ENCODE results near the gene FBN2.

Gene FBN2

GRCh38 chr5:128384068-128384467, 154.0 kb downstream of the FBN2 start:
- peaks cover 7% of the 10 kb centered on the region for H3K27me3 ChIP-seq (ENCODE audit: control insufficient read depth, insufficient read depth, low read length)
- H3K9ac ChIP-seq (ENCODE audit: low read depth, low read length) = no peak overlapping the region
- no peaks in the 10 kb centered on the region for H3K9me3 ChIP-seq (ENCODE audit: control insufficient read depth, insufficient read depth, low read length)
- no peaks in the 10 kb centered on the region for H3K4me1 ChIP-seq (ENCODE audit: control insufficient read depth, insufficient read depth, low read length)
- no peak overlapping the region for H3K4me3 ChIP-seq (ENCODE audit: low read depth, low read length)
- H3K36me3 ChIP-seq (ENCODE audit: control insufficient read depth, insufficient read depth, low read length) = no peaks in the 10 kb centered on the region

- Histone ChIP-seq H3K27me3 (ENCODE audit: control insufficient read depth, insufficient read depth, low read length) (no peaks in the 10 kb centered on the region), H3K4me3 (ENCODE audit: low read depth, low read length) (no peak overlapping the region), H3K4me1 (ENCODE audit: control insufficient read depth, insufficient read depth, low read length) (no peaks in the 10 kb centered on the region), H3K9ac (ENCODE audit: low read depth, low read length) (no peak overlapping the region), H3K36me3 (ENCODE audit: control insufficient read depth, insufficient read depth, low read length) (no peaks in the 10 kb centered on the region), H3K9me3 (ENCODE audit: control insufficient read depth, insufficient read depth, low read length) (no peaks in the 10 kb centered on the region)
These were observed 157.7 kb downstream of the FBN2 start for GRCh38 chr5:128380337-128380736.

GRCh38 chr5:128378632-128379031, 159.4 kb downstream of the FBN2 start:
- Histone ChIP-seq H3K9me3 (ENCODE audit: control insufficient read depth, insufficient read depth, low read length) (no peaks in the 10 kb centered on the region), H3K4me1 (ENCODE audit: control insufficient read depth, insufficient read depth, low read length) (no peaks in the 10 kb centered on the region), H3K27me3 (ENCODE audit: control insufficient read depth, insufficient read depth, low read length) (no peaks in the 10 kb centered on the region), H3K9ac (ENCODE audit: low read depth, low read length) (no peak overlapping the region), H3K4me3 (ENCODE audit: low read depth, low read length) (no peak overlapping the region), H3K36me3 (ENCODE audit: control insufficient read depth, insufficient read depth, low read length) (no peaks in the 10 kb centered on the region)

GRCh38 chr5:128378196-128378595, 159.8 kb downstream of the FBN2 start:
- H3K36me3 ChIP-seq (ENCODE audit: control insufficient read depth, insufficient read depth, low read length) = no peaks in the 10 kb centered on the region
- no peaks in the 10 kb centered on the region for H3K27me3 ChIP-seq (ENCODE audit: control insufficient read depth, insufficient read depth, low read length)
- H3K4me3 ChIP-seq (ENCODE audit: low read depth, low read length) = no peak overlapping the region
- no peak overlapping the region for H3K9ac ChIP-seq (ENCODE audit: low read depth, low read length)
- no peaks in the 10 kb centered on the region for H3K4me1 ChIP-seq (ENCODE audit: control insufficient read depth, insufficient read depth, low read length)
- no peaks in the 10 kb centered on the region for H3K9me3 ChIP-seq (ENCODE audit: control insufficient read depth, insufficient read depth, low read length)

GRCh38 chr5:128376577-128376976, 161.5 kb downstream of the FBN2 start:
- no peaks in the 10 kb centered on the region for H3K9me3 ChIP-seq (ENCODE audit: control insufficient read depth, insufficient read depth, low read length)
- no peak overlapping the region for H3K4me3 ChIP-seq (ENCODE audit: low read depth, low read length)
- no peaks in the 10 kb centered on the region for H3K27me3 ChIP-seq (ENCODE audit: control insufficient read depth, insufficient read depth, low read length)
- H3K4me1 ChIP-seq (ENCODE audit: control insufficient read depth, insufficient read depth, low read length) = no peaks in the 10 kb centered on the region
- H3K36me3 ChIP-seq (ENCODE audit: control insufficient read depth, insufficient read depth, low read length) = no peaks in the 10 kb centered on the region
- no peak overlapping the region for H3K9ac ChIP-seq (ENCODE audit: low read depth, low read length)

GRCh38 chr5:128366147-128366546, 171.9 kb downstream of the FBN2 start:
- Histone ChIP-seq H3K4me1 (ENCODE audit: control insufficient read depth, insufficient read depth, low read length) (no peaks in the 10 kb centered on the region), H3K4me3 (ENCODE audit: low read depth, low read length) (no peak overlapping the region), H3K9me3 (ENCODE audit: control insufficient read depth, insufficient read depth, low read length) (no peaks in the 10 kb centered on the region), H3K36me3 (ENCODE audit: control insufficient read depth, insufficient read depth, low read length) (no peaks in the 10 kb centered on the region), H3K9ac (ENCODE audit: low read depth, low read length) (no peak overlapping the region), H3K27me3 (ENCODE audit: control insufficient read depth, insufficient read depth, low read length) (no peaks in the 10 kb centered on the region)

- Histone ChIP-seq H3K4me3 (ENCODE audit: low read depth, low read length) (no peak overlapping the region), H3K9me3 (ENCODE audit: control insufficient read depth, insufficient read depth, low read length) (no peaks in the 10 kb centered on the region), H3K27me3 (ENCODE audit: control insufficient read depth, insufficient read depth, low read length) (no peaks in the 10 kb centered on the region), H3K36me3 (ENCODE audit: control insufficient read depth, insufficient read depth, low read length) (no peaks in the 10 kb centered on the region), H3K4me1 (ENCODE audit: control insufficient read depth, insufficient read depth, low read length) (no peaks in the 10 kb centered on the region), H3K9ac (ENCODE audit: low read depth, low read length) (no peak overlapping the region)
These were observed 175.7 kb downstream of the FBN2 start for GRCh38 chr5:128362370-128362769.

GRCh38 chr5:128358826-128359225, 179.2 kb downstream of the FBN2 start:
- Histone ChIP-seq H3K36me3 (ENCODE audit: control insufficient read depth, insufficient read depth, low read length) (no peaks in the 10 kb centered on the region), H3K4me1 (ENCODE audit: control insufficient read depth, insufficient read depth, low read length) (no peaks in the 10 kb centered on the region), H3K9me3 (ENCODE audit: control insufficient read depth, insufficient read depth, low read length) (no peaks in the 10 kb centered on the region), H3K9ac (ENCODE audit: low read depth, low read length) (no peak overlapping the region), H3K4me3 (ENCODE audit: low read depth, low read length) (no peak overlapping the region), H3K27me3 (ENCODE audit: control insufficient read depth, insufficient read depth, low read length) (no peaks in the 10 kb centered on the region)

GRCh38 chr5:128357226-128357625, 180.8 kb downstream of the FBN2 start:
- Histone ChIP-seq H3K27me3 (ENCODE audit: control insufficient read depth, insufficient read depth, low read length) (no peaks in the 10 kb centered on the region), H3K9ac (ENCODE audit: low read depth, low read length) (no peak overlapping the region), H3K4me3 (ENCODE audit: low read depth, low read length) (no peak overlapping the region), H3K4me1 (ENCODE audit: control insufficient read depth, insufficient read depth, low read length) (no peaks in the 10 kb centered on the region), H3K36me3 (ENCODE audit: control insufficient read depth, insufficient read depth, low read length) (no peaks in the 10 kb centered on the region), H3K9me3 (ENCODE audit: control insufficient read depth, insufficient read depth, low read length) (no peaks in the 10 kb centered on the region)

GRCh38 chr5:128355961-128356360, 182.1 kb downstream of the FBN2 start:
- Histone ChIP-seq H3K27me3 (ENCODE audit: control insufficient read depth, insufficient read depth, low read length) (no peaks in the 10 kb centered on the region), H3K9me3 (ENCODE audit: control insufficient read depth, insufficient read depth, low read length) (no peaks in the 10 kb centered on the region), H3K4me1 (ENCODE audit: control insufficient read depth, insufficient read depth, low read length) (no peaks in the 10 kb centered on the region), H3K4me3 (ENCODE audit: low read depth, low read length) (no peak overlapping the region), H3K36me3 (ENCODE audit: control insufficient read depth, insufficient read depth, low read length) (no peaks in the 10 kb centered on the region), H3K9ac (ENCODE audit: low read depth, low read length) (no peak overlapping the region)

GRCh38 chr5:128353441-128354107, 184.5 kb downstream of the FBN2 start:
- no peaks in the 10 kb centered on the region for H3K4me1 ChIP-seq (ENCODE audit: control insufficient read depth, insufficient read depth, low read length)
- no peaks in the 10 kb centered on the region for H3K36me3 ChIP-seq (ENCODE audit: control insufficient read depth, insufficient read depth, low read length)
- no peak overlapping the region for H3K9ac ChIP-seq (ENCODE audit: low read depth, low read length)
- H3K9me3 ChIP-seq (ENCODE audit: control insufficient read depth, insufficient read depth, low read length) = no peaks in the 10 kb centered on the region
- H3K4me3 ChIP-seq (ENCODE audit: low read depth, low read length) = no peak overlapping the region
- H3K27me3 ChIP-seq (ENCODE audit: control insufficient read depth, insufficient read depth, low read length) = no peaks in the 10 kb centered on the region

GRCh38 chr5:128350705-128351104, 187.3 kb downstream of the FBN2 start:
- H3K9ac ChIP-seq (ENCODE audit: low read depth, low read length) = no peak overlapping the region
- no peaks in the 10 kb centered on the region for H3K9me3 ChIP-seq (ENCODE audit: control insufficient read depth, insufficient read depth, low read length)
- H3K36me3 ChIP-seq (ENCODE audit: control insufficient read depth, insufficient read depth, low read length) = no peaks in the 10 kb centered on the region
- no peaks in the 10 kb centered on the region for H3K27me3 ChIP-seq (ENCODE audit: control insufficient read depth, insufficient read depth, low read length)
- H3K4me1 ChIP-seq (ENCODE audit: control insufficient read depth, insufficient read depth, low read length) = no peaks in the 10 kb centered on the region
- no peak overlapping the region for H3K4me3 ChIP-seq (ENCODE audit: low read depth, low read length)

All from iPS-15b (cell line).